Neural progenitor cell (in vitro differentiated cells): Measurements from ENCODE around the gene NGB. TPM values are rescaled to one million over a fixed set of nuclear protein-coding genes. Genes with fewer than 3 reads are reported as not detected.

Experiments used
- DNase-seq: peaks from one replicate; pipeline ENCODE4 v3.0.0-alpha.2; 2016; ENCODE audit warnings: low spot score
- H2AFZ ChIP-seq: fragments of 200-600 bp; sonication (generic); replicated peaks from 2 replicates; pipeline ENCODE4 v1.6.1; 2016; ENCODE audit warnings: antibody characterized with exemption
- H3F3A ChIP-seq: fragments of 200-600 bp; sonication (generic); 2 replicates; pipeline ENCODE4 v1.6.1; 2016; ENCODE audit warnings: antibody characterized with exemption, low read depth
- H3K27ac ChIP-seq: fragments of 200-600 bp; sonication (generic); 2 replicates; pipeline ENCODE4 v1.5.1; 2016; ENCODE audit warnings: mild to moderate bottlenecking
- H3K27me3 ChIP-seq: fragments of 200-600 bp; sonication (generic); 2 replicates; pipeline ENCODE4 v1.6.1; 2016; ENCODE audit warnings: mild to moderate bottlenecking, moderate library complexity
- H3K36me3 ChIP-seq: fragments of 200-600 bp; sonication (generic); 2 replicates; pipeline ENCODE4 v1.5.1; 2016
- H3K4me1 ChIP-seq: fragments of 200-600 bp; sonication (generic); 2 replicates; pipeline ENCODE4 v1.6.1; 2016; ENCODE audit warnings: mixed run types
- H3K4me2 ChIP-seq: fragments of 200-600 bp; sonication (generic); 2 replicates; pipeline ENCODE4 v1.6.1; 2016
- H3K4me3 ChIP-seq: fragments of 200-600 bp; sonication (generic); 2 replicates; pipeline ENCODE4 v1.5.1; 2016
- H3K79me2 ChIP-seq: fragments of 200-600 bp; sonication (generic); 2 replicates; pipeline ENCODE4 v1.6.1; 2016; ENCODE audit warnings: low read depth
- H3K9ac ChIP-seq: fragments of 200-600 bp; sonication (generic); 2 replicates; pipeline ENCODE4 v1.6.1; 2016
- H3K9me3 ChIP-seq: fragments of 200-600 bp; sonication (generic); 2 replicates; pipeline ENCODE4 v1.5.1; 2016; ENCODE audit warnings: low read depth
- H4K20me1 ChIP-seq: fragments of 200-600 bp; sonication (generic); 2 replicates; pipeline ENCODE4 v1.6.1; 2016; ENCODE audit warnings: low read depth
- H3K27ac Mint-ChIP-seq: 3 replicates; pipeline ENCODE4 v1.8.0; 2021; ENCODE audit warnings: mixed read lengths
- H3K27me3 Mint-ChIP-seq: 2 replicates; pipeline ENCODE4 v1.8.0; 2022; ENCODE audit warnings: low read depth, mild to moderate bottlenecking, inconsistent platforms, moderate library complexity, mixed read lengths; ENCODE audit not compliant: insufficient read depth
- H3K36me3 Mint-ChIP-seq: 3 replicates; pipeline ENCODE4 v1.8.0; 2021; ENCODE audit warnings: mixed read lengths
- H3K4me1 Mint-ChIP-seq: 3 replicates; pipeline ENCODE4 v1.8.0; 2021; ENCODE audit warnings: mixed read lengths
- H3K4me3 Mint-ChIP-seq: 3 replicates; pipeline ENCODE4 v1.8.0; 2021; ENCODE audit warnings: mild to moderate bottlenecking, moderate library complexity, mixed read lengths
- H3K9me3 Mint-ChIP-seq: 3 replicates; pipeline ENCODE4 v1.8.0; 2020; ENCODE audit warnings: mixed read lengths
- CTCF ChIP-seq: fragments of 200-600 bp; sonication (generic); IDR thresholded peaks from 2 replicates; pipeline ENCODE4 v1.5.1; 2017; ENCODE audit warnings: antibody characterized with exemption, mild to moderate bottlenecking
- EZH2 ChIP-seq: fragments of 200-600 bp; sonication (generic); IDR thresholded peaks from 2 replicates; pipeline ENCODE4 v1.6.1; 2017; ENCODE audit warnings: antibody characterized with exemption, mild to moderate bottlenecking, moderate library complexity
- EZH2phosphoT487 ChIP-seq: fragments of 200-600 bp; sonication (generic); IDR thresholded peaks from 2 replicates; pipeline ENCODE4 v1.6.1; 2017; ENCODE audit warnings: antibody characterized with exemption
- total RNA-seq: library from RNA; depleted of rRNA; stranded (reverse); fragments of >200 nt; gene quantifications from 2 replicates; pipeline ENCODE4 v1.2.3, GENCODE V29; 2015; ENCODE audit warnings: low replicate concordance

NGB gene
- total RNA-seq, 1 donor from 2014 or later = not detected

GRCh38 chr14:77265561-77266335 lies 5.3 kb downstream of the NGB start:
- H3K27me3 Mint-ChIP-seq = peaks cover 34% of the 10 kb centered on the region

GRCh38 chr14:77265187-77265515 lies 5.9 kb downstream of the NGB start:
- Mint-ChIP-seq H3K27ac (peak overlapping the region; percentile 8), H3K9me3 (peaks cover 2% of the 10 kb centered on the region), H3K4me3 (no peak overlapping the region), H3K36me3 (peaks cover 2% of the 10 kb centered on the region), H3K4me1 (peaks cover 3% of the 10 kb centered on the region), H3K27me3 (peaks cover 32% of the 10 kb centered on the region)
- no peaks in the 10 kb centered on the region for H3K9me3 ChIP-seq
- H3K27me3 ChIP-seq = peaks cover 31% of the 10 kb centered on the region
- peaks cover 6% of the 10 kb centered on the region for H3F3A ChIP-seq
- peaks cover 3% of the 10 kb centered on the region for H3K4me1 ChIP-seq
- no peak for TF ChIP-seq EZH2phosphoT487
- H4K20me1 ChIP-seq = no peaks in the 10 kb centered on the region
- H3K4me3 ChIP-seq = no peak overlapping the region
- no peak overlapping the region for H3K9ac ChIP-seq
- H2AFZ ChIP-seq = no peak overlapping the region
- no peak for DNase-seq
- no peaks in the 10 kb centered on the region for H3K36me3 ChIP-seq
- H3K79me2 ChIP-seq = no peaks in the 10 kb centered on the region
- no peak overlapping the region for H3K27ac ChIP-seq
- H3K4me2 ChIP-seq = no peak overlapping the region

More at GRCh38 chr14:77265561-77266335, 5.3 kb downstream of the NGB start:
- Histone ChIP-seq H3K4me3 (no peak overlapping the region), H3K27ac (no peak overlapping the region), H3K9me3 (no peaks in the 10 kb centered on the region), H3K9ac (no peak overlapping the region), H3K36me3 (no peaks in the 10 kb centered on the region), H3K4me2 (no peak overlapping the region), H2AFZ (no peak overlapping the region), H4K20me1 (no peaks in the 10 kb centered on the region), H3F3A (peaks cover 6% of the 10 kb centered on the region), H3K4me1 (peaks cover 9% of the 10 kb centered on the region), H3K79me2 (no peaks in the 10 kb centered on the region), H3K27me3 (peaks cover 37% of the 10 kb centered on the region)
- Mint-ChIP-seq H3K4me3 (no peak overlapping the region), H3K36me3 (peaks cover 2% of the 10 kb centered on the region), H3K4me1 (peaks cover 3% of the 10 kb centered on the region), H3K27ac (no peak overlapping the region), H3K9me3 (peaks cover 2% of the 10 kb centered on the region)
- TF ChIP-seq CTCF (no peak), EZH2phosphoT487 (no peak), EZH2 (no peak)
- DNase-seq = no peak

- Histone ChIP-seq H3K36me3 (no peaks in the 10 kb centered on the region), H3K4me3 (no peak overlapping the region), H3K4me1 (no peaks in the 10 kb centered on the region), H4K20me1 (no peaks in the 10 kb centered on the region), H2AFZ (no peak overlapping the region), H3K27ac (no peak overlapping the region), H3K79me2 (no peaks in the 10 kb centered on the region), H3F3A (peaks cover 6% of the 10 kb centered on the region), H3K4me2 (no peak overlapping the region), H3K9ac (no peak overlapping the region), H3K27me3 (peaks cover 26% of the 10 kb centered on the region), H3K9me3 (no peaks in the 10 kb centered on the region)
- Mint-ChIP-seq H3K9me3 (peaks cover 2% of the 10 kb centered on the region), H3K36me3 (no peaks in the 10 kb centered on the region), H3K4me3 (no peak overlapping the region), H3K27me3 (peaks cover 30% of the 10 kb centered on the region), H3K27ac (no peak overlapping the region), H3K4me1 (no peaks in the 10 kb centered on the region)
- DNase-seq = no peak
- TF ChIP-seq EZH2phosphoT487 (no peak), CTCF (no peak), EZH2 (no peak)
These were observed 6.4 kb downstream of the NGB start for GRCh38 chr14:77264466-77265186.

- H2AFZ ChIP-seq = peak overlapping the region; percentile 58
- no peak overlapping the region for H3K4me3 ChIP-seq
- no peaks in the 10 kb centered on the region for H3K36me3 ChIP-seq
- Mint-ChIP-seq H3K4me1 (no peaks in the 10 kb centered on the region), H3K4me3 (no peak overlapping the region), H3K27ac (no peak overlapping the region), H3K36me3 (no peaks in the 10 kb centered on the region), H3K9me3 (peaks cover 3% of the 10 kb centered on the region), H3K27me3 (peaks cover 12% of the 10 kb centered on the region)
- TF ChIP-seq CTCF (no peak), EZH2phosphoT487 (no peak), EZH2 (no peak)
- H3K4me1 ChIP-seq = no peaks in the 10 kb centered on the region
- H3K79me2 ChIP-seq = no peaks in the 10 kb centered on the region
- no peaks in the 10 kb centered on the region for H4K20me1 ChIP-seq
- no peaks in the 10 kb centered on the region for H3K27me3 ChIP-seq
- no peak for DNase-seq
- no peak overlapping the region for H3K27ac ChIP-seq
- no peaks in the 10 kb centered on the region for H3F3A ChIP-seq
- H3K4me2 ChIP-seq = no peak overlapping the region
- no peak overlapping the region for H3K9ac ChIP-seq
- H3K9me3 ChIP-seq = no peaks in the 10 kb centered on the region
These were observed 10.4 kb downstream of the NGB start for GRCh38 chr14:77260631-77261030.
